ENCODE results near the gene CLK3. TPM values are rescaled to one million over a fixed set of nuclear protein-coding genes. Genes with fewer than 3 reads are reported as not detected.

CLK3 gene
- total and polyA plus RNA-seq, 2 donors (not counting 1 experiment from before 2014, with no cell fraction given): 176 to 350 TPM

DNA sequence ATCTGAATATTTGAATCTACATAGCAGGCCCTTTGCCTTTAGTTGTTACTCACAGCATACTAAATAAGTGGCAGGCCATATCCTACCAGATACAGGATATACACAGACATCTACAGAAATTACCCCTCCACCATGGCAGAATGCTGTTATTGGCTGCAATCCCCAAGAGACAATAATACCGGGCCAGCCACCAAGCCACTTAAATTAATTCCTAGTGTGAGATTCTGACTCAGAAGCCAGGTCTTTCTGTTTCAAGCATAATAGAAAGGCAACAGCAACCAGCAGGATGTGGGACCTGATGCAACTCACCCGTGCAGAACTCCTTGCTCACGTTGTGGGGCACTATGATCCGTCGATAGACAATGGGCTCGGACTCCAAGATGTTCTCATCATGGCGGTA lies 39.8 kb downstream of the CLK3 start:
- Mint-ChIP-seq H3K4me1 (peaks cover 35% of the 10 kb centered on the region), H3K9me3 (ENCODE audit: insufficient read depth) (no peaks in the 10 kb centered on the region), H3K27ac (no peak overlapping the region), H3K4me3 (no peak overlapping the region), H3K27me3 (no peaks in the 10 kb centered on the region)
- TF ChIP-seq EZH2 (IDR thresholded peaks at IDR 0.05; ENCODE audit: borderline replicate concordance, insufficient read depth, low read depth, low read length, poor library complexity, severe bottlenecking): no peak
- TF ChIP-seq CTCF (IDR thresholded peaks at IDR 0.05): no peak
- WGBS (ENCODE audit: insufficient coverage): 55% methylated on average over 7 of the region's 7 CpGs
- peaks cover 34% of the 10 kb centered on the region for H4K20me1 ChIP-seq (ENCODE audit: control insufficient read depth, insufficient read depth, low read length, poor library complexity, severe bottlenecking)
- no peak overlapping the region for H3K4me3 ChIP-seq (ENCODE audit: control extremely low read depth in 1 of 5, extremely low read depth in 1 of 5, insufficient read depth in 1 of 5, low read depth in 2 of 5, low read length in 4 of 5)
- H3K9me3 ChIP-seq (ENCODE audit: control extremely low read depth in 1 of 3, control insufficient read depth in 2 of 3, insufficient read depth in 1 of 3, low read length in 2 of 3): no peaks in the 10 kb centered on the region
- peaks cover 62% of the 10 kb centered on the region for H3K79me2 ChIP-seq (ENCODE audit: control insufficient read depth, insufficient read depth, low read length)
- H3K27ac ChIP-seq (ENCODE audit: low read length in 2 of 2): no peak overlapping the region
- H3K4me2 ChIP-seq (replicated peaks; ENCODE audit: low read depth, low read length, poor library complexity, severe bottlenecking): no peak overlapping the region
- H3K9ac ChIP-seq (ENCODE audit: low read length): no peak overlapping the region
- no peak for DNase-seq
- ChIA-PET CTCF (no interaction called here), POLR2A (no interaction called here)
- intact Hi-C loops (cut with micrococcal nuclease): no loop called here
- H2AFZ ChIP-seq (ENCODE audit: insufficient read depth, low read depth, low read length, poor library complexity, severe bottlenecking): no peak overlapping the region
- peaks cover 13 to 17% of the 10 kb centered on the region in 2 donors for H3K4me1 ChIP-seq (ENCODE audit: control insufficient read depth in 2 of 2, insufficient read depth in 2 of 2, low read length in 2 of 2)
- ATAC-seq (ENCODE audit: low read depth): no peak
- peaks cover 0 to 22% of the 10 kb centered on the region in 2 experiments for H3K36me3 ChIP-seq (replicated peaks in 1 of 2; ENCODE audit: control extremely low read depth in 1 of 2, control insufficient read depth in 1 of 2, extremely low read depth in 1 of 2, insufficient read depth in 2 of 2, low read length in 1 of 2)
- H3K27me3 ChIP-seq (replicated peaks in 1 of 4; ENCODE audit: control extremely low read depth in 1 of 4, control insufficient read depth in 3 of 4, insufficient read depth in 4 of 4, low read length in 3 of 4): no peaks in the 10 kb centered on the region

DNA sequence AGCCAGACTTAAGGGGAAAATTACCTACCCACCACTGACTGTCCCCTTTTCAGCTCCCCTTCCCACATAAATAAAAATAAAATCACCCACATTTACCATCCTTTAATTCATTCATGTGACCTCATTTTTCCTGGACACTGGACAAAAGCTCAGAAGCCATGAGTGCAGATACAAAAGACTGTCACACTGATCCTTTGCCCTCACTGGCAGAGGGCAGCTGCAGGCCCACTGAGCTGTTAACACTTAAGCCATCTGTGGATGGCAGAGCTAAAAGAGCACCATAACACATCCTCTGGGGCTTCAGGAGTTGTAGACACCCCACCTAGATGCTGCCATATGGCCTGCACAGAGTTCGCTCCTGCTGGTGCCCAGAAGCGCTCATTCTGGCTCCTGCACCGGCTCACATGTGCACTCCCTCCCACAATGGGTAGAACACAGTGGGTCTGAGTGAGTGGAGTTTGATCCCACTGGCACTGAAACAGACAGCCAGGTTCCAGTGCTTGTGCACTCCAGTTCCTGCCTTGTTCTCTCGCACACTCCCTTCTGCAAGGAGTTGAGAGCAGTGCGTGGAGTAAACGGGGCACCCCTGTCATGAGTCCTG lies 41.4 kb downstream of the CLK3 start:
- Histone ChIP-seq H3K9me3 (ENCODE audit: control extremely low read depth in 1 of 3, control insufficient read depth in 2 of 3, insufficient read depth in 1 of 3, low read length in 2 of 3) (no peaks in the 10 kb centered on the region), H3K27ac (ENCODE audit: low read length in 2 of 2) (no peak overlapping the region), H3K27me3 (replicated peaks in 1 of 4; ENCODE audit: control extremely low read depth in 1 of 4, control insufficient read depth in 3 of 4, insufficient read depth in 4 of 4, low read length in 3 of 4) (no peaks in the 10 kb centered on the region), H3K4me2 (replicated peaks; ENCODE audit: low read depth, low read length, poor library complexity, severe bottlenecking) (no peak overlapping the region), H3K4me3 (ENCODE audit: control extremely low read depth in 1 of 5, extremely low read depth in 1 of 5, insufficient read depth in 1 of 5, low read depth in 2 of 5, low read length in 4 of 5) (no peak overlapping the region), H3K79me2 (ENCODE audit: control insufficient read depth, insufficient read depth, low read length) (peaks cover 51% of the 10 kb centered on the region), H3K4me1 (ENCODE audit: control insufficient read depth in 2 of 2, insufficient read depth in 2 of 2, low read length in 2 of 2) (peaks cover 13 to 17% of the 10 kb centered on the region in 2 donors), H3K36me3 (replicated peaks in 1 of 2; ENCODE audit: control extremely low read depth in 1 of 2, control insufficient read depth in 1 of 2, extremely low read depth in 1 of 2, insufficient read depth in 2 of 2, low read length in 1 of 2) (peaks cover 2 to 14% of the 10 kb centered on the region in 2 experiments), H4K20me1 (ENCODE audit: control insufficient read depth, insufficient read depth, low read length, poor library complexity, severe bottlenecking) (peaks cover 32% of the 10 kb centered on the region), H2AFZ (ENCODE audit: insufficient read depth, low read depth, low read length, poor library complexity, severe bottlenecking) (no peak overlapping the region), H3K9ac (ENCODE audit: low read length) (no peak overlapping the region)
- ChIA-PET POLR2A (no interaction called here), CTCF (interaction anchor here (1.1 kb wide), 1 partner anchor 24 kb away, joined by 5 read pairs; no protein-coding TSS in a partner anchor)
- 86% methylated on average over 4 of the region's 6 CpGs for WGBS (ENCODE audit: insufficient coverage)
- intact Hi-C loops (cut with micrococcal nuclease): no loop called here
- H3K4me1 Mint-ChIP-seq: peaks cover 29% of the 10 kb centered on the region
- TF ChIP-seq CTCF (IDR thresholded peaks at IDR 0.05) (no peak), EZH2 (IDR thresholded peaks at IDR 0.05; ENCODE audit: borderline replicate concordance, insufficient read depth, low read depth, low read length, poor library complexity, severe bottlenecking) (no peak)
- H3K27me3 Mint-ChIP-seq: no peaks in the 10 kb centered on the region
- H3K27ac Mint-ChIP-seq: no peak overlapping the region
- ATAC-seq (ENCODE audit: low read depth): no peak
- no peaks in the 10 kb centered on the region for H3K9me3 Mint-ChIP-seq (ENCODE audit: insufficient read depth)
- no peak for DNase-seq
- H3K4me3 Mint-ChIP-seq: no peak overlapping the region
